HepG2 (cell line): Measurements from ENCODE around the gene NOL12. TPM values are rescaled to one million over a fixed set of nuclear protein-coding genes. Genes with fewer than 3 reads are reported as not detected.
A peak's percentile ranks its signal among the peaks of the same experiment; 100 is the strongest.

Source experiments
- AGO2 ChIP-seq: fragments of 200-400 bp; formaldehyde crosslinking; optimal IDR thresholded peaks from 2 replicates; pipeline ENCODE3; 2017; ENCODE audit warnings: mild to moderate bottlenecking, low read depth, low read length, moderate library complexity
- CEBPB ChIP-seq: IDR thresholded peaks from 2 replicates; pipeline ENCODE4 v1.6.1; 2011; ENCODE audit warnings: low read depth, low read length, improper control_type of control experiment, borderline replicate concordance
- DR1 ChIP-seq: sonication (generic); formaldehyde crosslinking; IDR thresholded peaks from 2 replicates; pipeline ENCODE4 v1.8.0; 2021; ENCODE audit warnings: mild to moderate bottlenecking, missing genetic modification reagents, inconsistent platforms
- EHMT2 ChIP-seq: fragments of 200-600 bp; sonication (generic); IDR thresholded peaks from 2 replicates; pipeline ENCODE4 v1.7.0; 2017; ENCODE audit warnings: antibody characterized with exemption, low read depth, low read length, borderline replicate concordance
- FOXK1 ChIP-seq: sonication (generic); formaldehyde crosslinking; IDR thresholded peaks from 2 replicates; pipeline ENCODE4 v1.4.0; 2020; ENCODE audit warnings: low read depth, missing genetic modification reagents, borderline replicate concordance
- HNF4G ChIP-seq, 2 experiments: sonication (generic) in 1 of 2; formaldehyde crosslinking in 1 of 2; IDR thresholded peaks; 2 replicates each; pipeline versions ENCODE4 v1.4.0 to v1.6.1; 2011 to 2020; ENCODE audit warnings: borderline replicate concordance in 2 of 2, low read depth in 2 of 2, mild to moderate bottlenecking in 2 of 2, low read length in 1 of 2, missing genetic modification reagents in 1 of 2, moderate library complexity in 1 of 2
- IRF2 ChIP-seq: IDR thresholded peaks from 2 replicates; pipeline ENCODE4 v1.6.1; 2018; ENCODE audit warnings: missing genetic modification reagents, missing compliant biosample characterization
- KLF16 ChIP-seq, 2 experiments: sonication (generic) in 1 of 2; formaldehyde crosslinking in 1 of 2; IDR thresholded peaks; 2 replicates each; pipeline versions ENCODE4 v1.6.1 to v1.8.0; 2016 to 2023; ENCODE audit warnings: missing genetic modification reagents in 2 of 2, missing compliant biosample characterization in 1 of 2
- NFIB ChIP-seq: sonication (generic); formaldehyde crosslinking; IDR thresholded peaks from 2 replicates; pipeline ENCODE4 v1.9.0; 2021; ENCODE audit warnings: missing genetic modification reagents, mild to moderate bottlenecking, borderline replicate concordance
- NR2F2 ChIP-seq: IDR thresholded peaks from 2 replicates; pipeline ENCODE4 v1.6.1; 2012; ENCODE audit warnings: low read depth, inconsistent platforms, borderline replicate concordance
- TP53 ChIP-seq: sonication (generic); formaldehyde crosslinking; conservative IDR thresholded peaks from 2 replicates; pipeline ENCODE4 v1.4.0; 2020; ENCODE audit warnings: missing genetic modification reagents
- ZKSCAN5 ChIP-seq: sonication (generic); formaldehyde crosslinking; IDR thresholded peaks from 2 replicates; pipeline ENCODE4 v1.5.1; 2020; ENCODE audit warnings: mild to moderate bottlenecking, missing genetic modification reagents
- ZNF12 ChIP-seq: sonication (generic); formaldehyde crosslinking; IDR thresholded peaks from 2 replicates; pipeline ENCODE4 v1.5.0; 2020; ENCODE audit warnings: missing genetic modification reagents
- ZNF234 ChIP-seq: sonication (generic); formaldehyde crosslinking; conservative IDR thresholded peaks from 2 replicates; pipeline ENCODE4 v1.5.1; 2020; ENCODE audit warnings: mild to moderate bottlenecking, missing genetic modification reagents
- ZNF263 ChIP-seq: sonication (generic); formaldehyde crosslinking; IDR thresholded peaks from 2 replicates; pipeline ENCODE4 v1.4.0; 2020; ENCODE audit warnings: missing genetic modification reagents
- ZNF264 ChIP-seq: sonication (generic); formaldehyde crosslinking; IDR thresholded peaks from 2 replicates; pipeline ENCODE4 v1.4.0; 2020; ENCODE audit warnings: missing genetic modification reagents
- ZNF33B ChIP-seq: sonication (generic); formaldehyde crosslinking; IDR thresholded peaks from 2 replicates; pipeline ENCODE4 v1.5.1; 2020; ENCODE audit warnings: mild to moderate bottlenecking, missing genetic modification reagents
- ZNF788 ChIP-seq: sonication (generic); formaldehyde crosslinking; IDR thresholded peaks from 2 replicates; pipeline ENCODE4 v1.5.0; 2020; ENCODE audit warnings: mild to moderate bottlenecking, missing genetic modification reagents, borderline replicate concordance
- polyA plus RNA-seq, 8 experiments: library from polyadenylated mRNA; depleted of rRNA in 3 of 8; stranded (reverse) in 7 of 8; unstranded in 1 of 8; fragments of >200 nt; fragmentation: Illumina TruSeq in 4 of 8; extraction: Trizol in 4 of 8; gene quantifications; 2 replicates each; pipeline versions ENCODE4 v1.2.1 to v1.2.3, GENCODE V29; 2011 to 2016; ENCODE audit warnings: low read depth in 4 of 8, missing spikeins in 1 of 8, mixed read lengths in 1 of 8; ENCODE audit not compliant: insufficient read depth in 1 of 8
- total RNA-seq, 5 experiments: library from RNA; depleted of rRNA; stranded (reverse); fragments of >200 nt; fragmentation: Illumina TruSeq; extraction: Trizol; gene quantifications; 2 replicates each; pipeline ENCODE4 v1.2.3, GENCODE V29; 2016; ENCODE audit warnings: low read depth in 1 of 5
- TF ChIP-seq, protein P1 (sequence below): sonication (generic); formaldehyde crosslinking; IDR thresholded peaks from 2 replicates; pipeline ENCODE4 v1.4.0; 2020; ENCODE audit warnings: missing genetic modification reagents
- TF ChIP-seq, protein P2 (sequence below): sonication (generic); formaldehyde crosslinking; IDR thresholded peaks from 2 replicates; pipeline ENCODE4 v1.4.0; 2020; ENCODE audit warnings: missing genetic modification reagents, borderline replicate concordance
- TF ChIP-seq, protein P3 (sequence below): sonication (generic); formaldehyde crosslinking; conservative IDR thresholded peaks from 2 replicates; pipeline ENCODE4 v1.8.0; 2022; ENCODE audit warnings: missing genetic modification reagents

Gene NOL12
- total and polyA plus RNA-seq, 2 of the 13 experiments (the other 11 are each of a cell fraction or from before 2014, with no cell fraction given), result 14.3 to 31.4 TPM

DNA sequence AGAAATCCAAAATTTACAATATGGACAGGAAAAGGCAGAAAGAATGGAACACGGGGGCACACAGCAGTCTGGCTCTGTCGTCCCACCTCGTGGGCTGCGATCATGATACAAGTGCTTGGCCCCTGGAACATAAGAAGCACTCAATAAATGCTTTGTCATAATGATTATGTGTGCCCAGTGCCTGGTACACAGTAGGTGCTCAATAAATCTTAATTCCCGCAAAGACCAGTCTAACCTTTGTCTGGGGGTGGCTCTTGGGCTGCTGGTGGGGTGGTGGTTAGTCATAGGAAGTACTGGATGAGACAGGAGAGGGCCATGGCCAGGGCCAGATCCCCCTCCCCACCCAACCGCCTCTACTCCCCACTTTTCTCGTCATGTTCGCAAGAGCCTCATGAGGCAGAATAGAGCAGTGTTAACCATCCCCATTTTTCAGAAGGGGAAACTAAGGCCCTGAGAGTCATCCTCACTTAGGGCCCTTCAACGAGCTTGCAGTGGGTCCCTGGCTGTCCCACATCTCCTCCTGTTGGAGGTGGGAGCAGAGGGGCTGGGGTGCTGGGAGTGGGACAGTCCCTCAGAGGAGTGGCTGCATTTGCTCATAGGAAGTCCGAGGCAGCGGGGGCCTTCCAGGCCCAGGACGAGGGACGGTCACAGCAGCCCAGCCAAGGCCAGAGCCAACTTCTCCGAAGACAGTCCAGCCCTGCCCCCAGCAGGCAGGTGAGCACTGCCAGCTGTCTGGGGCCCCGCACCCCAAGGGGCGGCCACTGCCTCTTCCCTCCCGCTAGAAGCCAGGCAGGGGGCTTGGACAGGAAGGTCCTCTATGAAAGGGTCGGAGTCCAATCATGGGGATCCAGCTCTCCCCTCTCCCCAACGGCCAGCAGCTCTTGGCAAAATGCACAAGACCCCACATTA lies 46.8 kb downstream of the NOL12 start (continued):
- TF ChIP-seq ZNF264 (CRISPR knock-in tag) (no peak), IRF2 (CRISPR knock-in tag) (no peak), ZNF788 (CRISPR knock-in tag) (no peak), FOXK1 (CRISPR knock-in tag) (no peak), ZNF234 (CRISPR knock-in tag) (0 out of 2 replicates have a peak, but pooled peaks have one; percentile 14), KLF16 (CRISPR knock-in tag; IDR thresholded peaks at IDR 0.05) (no peak), EHMT2 (no peak), ZNF263 (CRISPR knock-in tag) (0 out of 2 replicates have a peak, but pooled peaks have one; percentile 36), ZKSCAN5 (CRISPR knock-in tag) (no peak), ZNF12 (no peak), NR2F2 (no peak), CEBPB (no peak), AGO2 (peak; percentile 24), TP53 (CRISPR knock-in tag) (no peak), DR1 (CRISPR knock-in tag) (no peak), ZNF33B (CRISPR knock-in tag) (no peak), NFIB (CRISPR knock-in tag) (no peak), HNF4G (IDR thresholded peaks at IDR 0.05; ENCODE audit: borderline replicate concordance, low read depth, low read length) (0 out of 2 replicates have a peak, but pooled peaks have one; percentile 9), HNF4G (CRISPR knock-in tag; IDR thresholded peaks at IDR 0.05; ENCODE audit: borderline replicate concordance, low read depth) (no peak)
- TF ChIP-seq, protein P1, sequence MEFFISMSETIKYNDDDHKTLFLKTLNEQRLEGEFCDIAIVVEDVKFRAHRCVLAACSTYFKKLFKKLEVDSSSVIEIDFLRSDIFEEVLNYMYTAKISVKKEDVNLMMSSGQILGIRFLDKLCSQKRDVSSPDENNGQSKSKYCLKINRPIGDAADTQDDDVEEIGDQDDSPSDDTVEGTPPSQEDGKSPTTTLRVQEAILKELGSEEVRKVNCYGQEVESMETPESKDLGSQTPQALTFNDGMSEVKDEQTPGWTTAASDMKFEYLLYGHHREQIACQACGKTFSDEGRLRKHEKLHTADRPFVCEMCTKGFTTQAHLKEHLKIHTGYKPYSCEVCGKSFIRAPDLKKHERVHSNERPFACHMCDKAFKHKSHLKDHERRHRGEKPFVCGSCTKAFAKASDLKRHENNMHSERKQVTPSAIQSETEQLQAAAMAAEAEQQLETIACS (CRISPR knock-in tag), result no peak
- TF ChIP-seq, protein P2, sequence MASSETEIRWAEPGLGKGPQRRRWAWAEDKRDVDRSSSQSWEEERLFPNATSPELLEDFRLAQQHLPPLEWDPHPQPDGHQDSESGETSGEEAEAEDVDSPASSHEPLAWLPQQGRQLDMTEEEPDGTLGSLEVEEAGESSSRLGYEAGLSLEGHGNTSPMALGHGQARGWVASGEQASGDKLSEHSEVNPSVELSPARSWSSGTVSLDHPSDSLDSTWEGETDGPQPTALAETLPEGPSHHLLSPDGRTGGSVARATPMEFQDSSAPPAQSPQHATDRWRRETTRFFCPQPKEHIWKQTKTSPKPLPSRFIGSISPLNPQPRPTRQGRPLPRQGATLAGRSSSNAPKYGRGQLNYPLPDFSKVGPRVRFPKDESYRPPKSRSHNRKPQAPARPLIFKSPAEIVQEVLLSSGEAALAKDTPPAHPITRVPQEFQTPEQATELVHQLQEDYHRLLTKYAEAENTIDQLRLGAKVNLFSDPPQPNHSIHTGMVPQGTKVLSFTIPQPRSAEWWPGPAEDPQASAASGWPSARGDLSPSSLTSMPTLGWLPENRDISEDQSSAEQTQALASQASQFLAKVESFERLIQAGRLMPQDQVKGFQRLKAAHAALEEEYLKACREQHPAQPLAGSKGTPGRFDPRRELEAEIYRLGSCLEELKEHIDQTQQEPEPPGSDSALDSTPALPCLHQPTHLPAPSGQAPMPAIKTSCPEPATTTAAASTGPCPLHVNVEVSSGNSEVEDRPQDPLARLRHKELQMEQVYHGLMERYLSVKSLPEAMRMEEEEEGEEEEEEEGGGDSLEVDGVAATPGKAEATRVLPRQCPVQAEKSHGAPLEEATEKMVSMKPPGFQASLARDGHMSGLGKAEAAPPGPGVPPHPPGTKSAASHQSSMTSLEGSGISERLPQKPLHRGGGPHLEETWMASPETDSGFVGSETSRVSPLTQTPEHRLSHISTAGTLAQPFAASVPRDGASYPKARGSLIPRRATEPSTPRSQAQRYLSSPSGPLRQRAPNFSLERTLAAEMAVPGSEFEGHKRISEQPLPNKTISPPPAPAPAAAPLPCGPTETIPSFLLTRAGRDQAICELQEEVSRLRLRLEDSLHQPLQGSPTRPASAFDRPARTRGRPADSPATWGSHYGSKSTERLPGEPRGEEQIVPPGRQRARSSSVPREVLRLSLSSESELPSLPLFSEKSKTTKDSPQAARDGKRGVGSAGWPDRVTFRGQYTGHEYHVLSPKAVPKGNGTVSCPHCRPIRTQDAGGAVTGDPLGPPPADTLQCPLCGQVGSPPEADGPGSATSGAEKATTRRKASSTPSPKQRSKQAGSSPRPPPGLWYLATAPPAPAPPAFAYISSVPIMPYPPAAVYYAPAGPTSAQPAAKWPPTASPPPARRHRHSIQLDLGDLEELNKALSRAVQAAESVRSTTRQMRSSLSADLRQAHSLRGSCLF, result no peak
- TF ChIP-seq, protein P3, sequence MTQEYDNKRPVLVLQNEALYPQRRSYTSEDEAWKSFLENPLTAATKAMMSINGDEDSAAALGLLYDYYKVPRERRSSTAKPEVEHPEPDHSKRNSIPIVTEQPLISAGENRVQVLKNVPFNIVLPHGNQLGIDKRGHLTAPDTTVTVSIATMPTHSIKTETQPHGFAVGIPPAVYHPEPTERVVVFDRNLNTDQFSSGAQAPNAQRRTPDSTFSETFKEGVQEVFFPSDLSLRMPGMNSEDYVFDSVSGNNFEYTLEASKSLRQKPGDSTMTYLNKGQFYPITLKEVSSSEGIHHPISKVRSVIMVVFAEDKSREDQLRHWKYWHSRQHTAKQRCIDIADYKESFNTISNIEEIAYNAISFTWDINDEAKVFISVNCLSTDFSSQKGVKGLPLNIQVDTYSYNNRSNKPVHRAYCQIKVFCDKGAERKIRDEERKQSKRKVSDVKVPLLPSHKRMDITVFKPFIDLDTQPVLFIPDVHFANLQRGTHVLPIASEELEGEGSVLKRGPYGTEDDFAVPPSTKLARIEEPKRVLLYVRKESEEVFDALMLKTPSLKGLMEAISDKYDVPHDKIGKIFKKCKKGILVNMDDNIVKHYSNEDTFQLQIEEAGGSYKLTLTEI (CRISPR knock-in tag), result no peak
